WERI-Rb-1 (cell line): ENCODE results near the gene DNAI1.

ENCODE experiments used
- DNase-seq: peaks from one replicate; pipeline ENCODE4 v3.0.0-alpha.2; 2020
- H3K27ac ChIP-seq: fragments of 250-450 bp; sonication (Bioruptor Pico); 2 replicates; pipeline ENCODE4 v1.5.1; 2020; ENCODE audit warnings: mild to moderate bottlenecking, moderate library complexity
- H3K27me3 ChIP-seq: fragments of 250-450 bp; sonication (Bioruptor Pico); 2 replicates; pipeline ENCODE4 v1.5.1; 2021; ENCODE audit warnings: mild to moderate bottlenecking, low read depth, moderate library complexity; ENCODE audit not compliant: insufficient read depth, severe bottlenecking
- H3K36me3 ChIP-seq: fragments of 250-450 bp; sonication (Bioruptor Pico); 2 replicates; pipeline ENCODE4 v1.5.1; 2020; ENCODE audit warnings: mild to moderate bottlenecking, moderate library complexity
- H3K4me3 ChIP-seq: 2 replicates; pipeline ENCODE4 v1.5.1; 2011; ENCODE audit warnings: low read depth, mild to moderate bottlenecking, control low read depth, low read length
- H3K9me3 ChIP-seq: fragments of 250-450 bp; sonication (Bioruptor Pico); 2 replicates; pipeline ENCODE4 v1.5.1; 2021; ENCODE audit warnings: mild to moderate bottlenecking, moderate library complexity; ENCODE audit not compliant: severe bottlenecking
- CTCF ChIP-seq: IDR thresholded peaks from 2 replicates; pipeline ENCODE4 v1.5.1; 2011; ENCODE audit warnings: low read depth, mild to moderate bottlenecking, control low read depth, inconsistent platforms, low read length

DNAI1 gene

GRCh38 chr9:34512131-34513078 lies 53.8 kb downstream of the DNAI1 start:
- Histone ChIP-seq H3K27me3 (peaks cover 3% of the 10 kb centered on the region), H3K4me3 (no peak overlapping the region), H3K9me3 (no peaks in the 10 kb centered on the region), H3K36me3 (no peaks in the 10 kb centered on the region), H3K27ac (no peak overlapping the region)
- TF ChIP-seq CTCF: no peak
- no peak for DNase-seq

- H3K9me3 ChIP-seq: no peaks in the 10 kb centered on the region
- H3K27ac ChIP-seq: no peak overlapping the region
- no peaks in the 10 kb centered on the region for H3K36me3 ChIP-seq
- no peak overlapping the region for H3K4me3 ChIP-seq
- no peak for TF ChIP-seq CTCF
- peak; percentile 46 for DNase-seq
- no peaks in the 10 kb centered on the region for H3K27me3 ChIP-seq
Measured at GRCh38 chr9:34513567-34514214, 55.1 kb downstream of the DNAI1 start.

- no peak overlapping the region for H3K4me3 ChIP-seq
- no peak for DNase-seq
- H3K9me3 ChIP-seq: no peaks in the 10 kb centered on the region
- no peak for TF ChIP-seq CTCF
- no peaks in the 10 kb centered on the region for H3K36me3 ChIP-seq
- H3K27ac ChIP-seq: no peak overlapping the region
- H3K27me3 ChIP-seq: no peaks in the 10 kb centered on the region
Measured at GRCh38 chr9:34514401-34514800, 55.8 kb downstream of the DNAI1 start.

DNA sequence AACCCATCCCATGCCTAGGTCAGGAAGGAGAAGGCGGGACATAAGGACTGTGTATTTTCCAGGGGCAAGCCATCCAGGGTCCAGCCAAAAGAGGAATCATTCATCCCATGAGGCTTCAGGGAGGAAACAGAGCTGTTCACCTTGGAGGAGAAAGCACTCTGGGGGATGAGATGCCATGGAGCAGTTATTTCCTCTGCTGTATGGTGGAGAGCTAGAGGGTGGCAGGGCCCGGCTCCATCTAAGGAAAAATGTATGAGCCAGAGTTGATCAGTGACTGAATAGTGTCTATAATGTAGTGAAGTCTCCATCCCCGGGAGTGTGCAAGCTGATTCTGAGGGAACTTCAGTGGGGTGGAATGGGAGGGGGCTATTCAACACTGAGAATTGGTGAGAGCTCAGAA lies 56.2 kb downstream of the DNAI1 start:
- Histone ChIP-seq H3K36me3 (no peaks in the 10 kb centered on the region), H3K27ac (no peak overlapping the region), H3K4me3 (no peak overlapping the region), H3K9me3 (no peaks in the 10 kb centered on the region), H3K27me3 (no peaks in the 10 kb centered on the region)
- no peak for DNase-seq
- no peak for TF ChIP-seq CTCF

- Histone ChIP-seq H3K4me3 (no peak overlapping the region), H3K27ac (no peak overlapping the region), H3K27me3 (peaks cover 10% of the 10 kb centered on the region), H3K9me3 (no peaks in the 10 kb centered on the region), H3K36me3 (no peaks in the 10 kb centered on the region)
- no peak for TF ChIP-seq CTCF
- no peak for DNase-seq
Measured at GRCh38 chr9:34515959-34516358, 57.4 kb downstream of the DNAI1 start.
